ENCODE data around the gene DPYSL4.

DNA sequence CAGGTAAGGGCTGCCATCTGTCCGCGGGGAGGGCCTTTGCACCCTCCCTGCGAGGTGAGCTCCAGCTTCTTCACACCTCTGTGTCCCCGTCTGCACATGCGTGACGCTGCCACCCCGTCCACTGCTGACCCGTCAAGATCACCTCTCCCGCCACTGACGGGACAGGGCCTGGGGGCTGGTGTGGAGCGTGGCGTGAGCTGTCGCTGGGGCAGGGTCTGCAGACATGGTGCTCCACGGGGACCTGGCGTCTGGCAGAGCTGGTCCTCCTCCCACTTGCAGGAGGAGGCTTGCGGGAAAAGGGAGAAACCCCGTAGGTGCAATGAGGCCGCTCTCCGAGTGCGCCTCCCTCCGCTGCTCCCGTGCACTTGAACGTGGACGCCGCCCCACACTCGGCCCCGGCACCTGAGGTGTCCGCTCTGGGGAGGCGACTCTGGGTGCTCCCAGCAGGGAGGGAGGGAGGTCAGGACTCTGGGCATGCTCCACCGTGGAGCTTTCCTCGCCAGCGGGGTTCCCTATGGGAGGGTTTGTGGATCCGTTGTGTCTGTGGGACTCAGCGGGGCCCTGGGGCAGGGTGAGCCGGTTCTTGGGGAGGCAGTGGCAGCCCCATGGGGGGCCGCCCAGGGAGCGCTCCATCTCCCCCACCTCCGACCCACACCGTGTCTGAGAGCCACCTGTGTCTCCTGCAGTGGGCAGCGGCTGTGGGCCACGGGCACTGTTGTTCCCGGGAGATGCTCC is 17.6 kb upstream of the DPYSL4 start:
- TF ChIP-seq, protein P1, sequence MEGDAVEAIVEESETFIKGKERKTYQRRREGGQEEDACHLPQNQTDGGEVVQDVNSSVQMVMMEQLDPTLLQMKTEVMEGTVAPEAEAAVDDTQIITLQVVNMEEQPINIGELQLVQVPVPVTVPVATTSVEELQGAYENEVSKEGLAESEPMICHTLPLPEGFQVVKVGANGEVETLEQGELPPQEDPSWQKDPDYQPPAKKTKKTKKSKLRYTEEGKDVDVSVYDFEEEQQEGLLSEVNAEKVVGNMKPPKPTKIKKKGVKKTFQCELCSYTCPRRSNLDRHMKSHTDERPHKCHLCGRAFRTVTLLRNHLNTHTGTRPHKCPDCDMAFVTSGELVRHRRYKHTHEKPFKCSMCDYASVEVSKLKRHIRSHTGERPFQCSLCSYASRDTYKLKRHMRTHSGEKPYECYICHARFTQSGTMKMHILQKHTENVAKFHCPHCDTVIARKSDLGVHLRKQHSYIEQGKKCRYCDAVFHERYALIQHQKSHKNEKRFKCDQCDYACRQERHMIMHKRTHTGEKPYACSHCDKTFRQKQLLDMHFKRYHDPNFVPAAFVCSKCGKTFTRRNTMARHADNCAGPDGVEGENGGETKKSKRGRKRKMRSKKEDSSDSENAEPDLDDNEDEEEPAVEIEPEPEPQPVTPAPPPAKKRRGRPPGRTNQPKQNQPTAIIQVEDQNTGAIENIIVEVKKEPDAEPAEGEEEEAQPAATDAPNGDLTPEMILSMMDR (IDR thresholded peaks at IDR 0.05), result no peak
- TF ChIP-seq EZH2phosphoT487 (IDR thresholded peaks at IDR 0.05), result no peak
